ENCODE results near the gene GALNT10.

GRCh38 chr5:154460172-154460571 is 269.6 kb downstream of the GALNT10 start:
- TF ChIP-seq EP300 (IDR thresholded peaks at IDR 0.05) (no peak), HDAC2 (IDR thresholded peaks at IDR 0.05) (no peak), CTCF (IDR thresholded peaks at IDR 0.05) (no peak), PBX3 (IDR thresholded peaks at IDR 0.05) (no peak)
